Naive thymus-derived CD4-positive, alpha-beta T cell (primary cell): ENCODE measurements around the gene TTBK1. TPM values are rescaled to one million over a fixed set of nuclear protein-coding genes. Genes with fewer than 3 reads are reported as not detected.

Source experiments
- ATAC-seq: fragments of 150-1000 bp; cut with Tn5 transposase; 2 replicates; pipeline ENCODE4 v1.10.0; 2021; ENCODE audit warnings: mild to moderate bottlenecking, moderate library complexity
- CTCF ChIA-PET: fragments of 350-600 bp; sonication (Branson Sonifier 250); formaldehyde crosslinking; loops from one replicate; lab custom pipeline; 2021; ENCODE audit warnings: antibody characterized with exemption; lab: Charles Lee
- POLR2A ChIA-PET: fragments of 350-600 bp; sonication (Branson Sonifier 250); formaldehyde crosslinking; loops from one replicate; lab custom pipeline; 2021; ENCODE audit warnings: antibody characterized with exemption, inconsistent platforms; lab: Charles Lee
- DNase-seq, 9 donors: peaks; one replicate each; pipeline versions ENCODE4 v3.0.0 to v3.0.0-alpha.2; 2020 to 2022; ENCODE audit warnings: mixed read lengths in 1 of 9
- H3K27ac ChIP-seq: one replicate; pipeline ENCODE4 v1.7.0; 2013; ENCODE audit warnings: mild to moderate bottlenecking, low read depth, low read length, moderate library complexity
- H3K27me3 ChIP-seq, 2 donors: one replicate each; pipeline ENCODE4 v1.7.0; 2013; ENCODE audit warnings: low read length in 2 of 2, mild to moderate bottlenecking in 2 of 2, moderate library complexity in 2 of 2; ENCODE audit not compliant: control insufficient read depth in 2 of 2, insufficient read depth in 2 of 2
- H3K36me3 ChIP-seq, 3 experiments: 1 replicate in 2 of 3; 2 replicates in 1 of 3; pipeline ENCODE4 v1.7.0; 2013; ENCODE audit warnings: low read length in 3 of 3, mild to moderate bottlenecking in 3 of 3, moderate library complexity in 1 of 3; ENCODE audit not compliant: insufficient read depth in 3 of 3, control insufficient read depth in 2 of 3
- H3K4me1 ChIP-seq, 2 donors: one replicate each; pipeline ENCODE4 v1.7.0; 2013; ENCODE audit warnings: low read length in 2 of 2, mild to moderate bottlenecking in 2 of 2, moderate library complexity in 1 of 2; ENCODE audit not compliant: control insufficient read depth in 2 of 2, insufficient read depth in 2 of 2
- H3K4me3 ChIP-seq: 2 replicates; pipeline ENCODE4 v1.7.0; 2013; ENCODE audit warnings: mild to moderate bottlenecking, low read length
- H3K9me3 ChIP-seq, 3 experiments: 1 replicate in 2 of 3; 2 replicates in 1 of 3; pipeline ENCODE4 v1.7.0; 2013; ENCODE audit warnings: low read length in 3 of 3; ENCODE audit not compliant: control insufficient read depth in 2 of 3
- H3K27ac Mint-ChIP-seq, 9 donors: one replicate each; pipeline ENCODE4 v1.8.0; 2020 to 2022; ENCODE audit warnings: mixed read lengths in 9 of 9, mild to moderate bottlenecking in 8 of 9, moderate library complexity in 5 of 9, inconsistent platforms in 2 of 9
- H3K27me3 Mint-ChIP-seq, 5 donors: one replicate each; pipeline ENCODE4 v1.8.0; 2021 to 2022; ENCODE audit warnings: mixed read lengths in 5 of 5, mild to moderate bottlenecking in 1 of 5
- H3K36me3 Mint-ChIP-seq, 5 donors: one replicate each; pipeline ENCODE4 v1.8.0; 2020 to 2022; ENCODE audit warnings: mixed read lengths in 5 of 5, mild to moderate bottlenecking in 3 of 5, inconsistent platforms in 1 of 5
- H3K4me1 Mint-ChIP-seq, 7 donors: one replicate each; pipeline ENCODE4 v1.8.0; 2020 to 2022; ENCODE audit warnings: mixed read lengths in 7 of 7, mild to moderate bottlenecking in 3 of 7, inconsistent platforms in 1 of 7
- H3K4me3 Mint-ChIP-seq, 10 donors: one replicate each; pipeline ENCODE4 v1.8.0; 2020 to 2022; ENCODE audit warnings: mild to moderate bottlenecking in 10 of 10, mixed read lengths in 10 of 10, moderate library complexity in 6 of 10, inconsistent platforms in 2 of 10
- H3K9me3 Mint-ChIP-seq, 11 donors: one replicate each; pipeline ENCODE4 v1.8.0; 2020 to 2022; ENCODE audit warnings: mixed read lengths in 11 of 11, mild to moderate bottlenecking in 4 of 11, inconsistent platforms in 1 of 11, moderate library complexity in 1 of 11
- intact Hi-C, 2 donors: fragments of 100-400 bp; cut with micrococcal nuclease; formaldehyde crosslinking; loops; one replicate each; pipeline ENCODE4 v1.15.1; 2023
- polyA plus RNA-seq, 2 donors: library from polyadenylated mRNA; unstranded; fragments of 300-500 nt; fragmentation: Illumina TruSeq; gene quantifications; one replicate each; pipeline ENCODE4 v1.2.3, GENCODE V29; 2021
- total RNA-seq, 6 experiments: library from RNA in 5 of 6; stranded (reverse) in 5 of 6; gene quantifications; 1 replicate in 5 of 6; 2 replicates in 1 of 6; pipeline ENCODE4 v1.2.3 and lab custom pipeline; 2021 to 2026

TTBK1 gene
- total and polyA plus RNA-seq, 7 experiments from 2014 or later, result 0.05 to 0.29 TPM; not detected in 5

- CTCF ChIA-PET, result no interaction called here
- Histone ChIP-seq H3K4me3 (no peak overlapping the region), H3K36me3 (peaks cover 0 to 70% (median 0%) of the 10 kb centered on the region in 3 experiments), H3K4me1 (no peaks in the 10 kb centered on the region), H3K9me3 (no peaks in the 10 kb centered on the region), H3K27me3 (no peaks in the 10 kb centered on the region), H3K27ac (no peak overlapping the region)
- Mint-ChIP-seq H3K4me1 (peaks cover 0 to 6% (median 0%) of the 10 kb centered on the region in 7 donors), H3K9me3 (no peaks in the 10 kb centered on the region), H3K27ac (peak overlapping the region in 1 of 9 donors; percentile 21), H3K36me3 (peaks cover 13 to 60% (median 16%) of the 10 kb centered on the region in 5 donors), H3K4me3 (no peak overlapping the region), H3K27me3 (no peaks in the 10 kb centered on the region)
- DNase-seq (no peak), ATAC-seq (no peak)
- POLR2A ChIA-PET, result no interaction called here
- intact Hi-C loops, result no loop called here
Observed at GRCh38 chr6:43203029-43203717, 40.1 kb upstream of the TTBK1 start.

- Mint-ChIP-seq H3K27ac (peak overlapping the region in 1 of 9 donors; percentile 40), H3K4me1 (peaks cover 0 to 6% (median 0%) of the 10 kb centered on the region in 7 donors), H3K9me3 (no peaks in the 10 kb centered on the region), H3K27me3 (no peaks in the 10 kb centered on the region), H3K36me3 (peaks cover 13 to 60% (median 16%) of the 10 kb centered on the region in 5 donors), H3K4me3 (peak overlapping the region in 1 of 10 donors; percentile 7)
- no peaks in the 10 kb centered on the region for H3K9me3 ChIP-seq
- no peak for DNase-seq
- POLR2A ChIA-PET, result interaction anchor here (0.6 kb wide), 1 partner anchor 1509 kb away, joined by 3 read pairs; no protein-coding TSS in a partner anchor
- no peaks in the 10 kb centered on the region for H3K4me1 ChIP-seq
- no peak overlapping the region for H3K4me3 ChIP-seq
- CTCF ChIA-PET, result no interaction called here
- intact Hi-C loops, result no loop called here
- H3K36me3 ChIP-seq, result peaks cover 0 to 65% (median 0%) of the 10 kb centered on the region in 3 experiments
- H3K27ac ChIP-seq, result no peak overlapping the region
- no peaks in the 10 kb centered on the region for H3K27me3 ChIP-seq
- ATAC-seq, result no peak
Observed at GRCh38 chr6:43203718-43204095, 39.6 kb upstream of the TTBK1 start.

GRCh38 chr6:43204271-43205105 lies 38.8 kb upstream of the TTBK1 start:
- no peaks in the 10 kb centered on the region for H3K27me3 ChIP-seq
- ChIA-PET CTCF (interaction anchor here (0.9 kb wide), 1 partner anchor 8 kb away, joined by 3 read pairs; no protein-coding TSS in a partner anchor), POLR2A (interaction anchor here (0.6 kb wide), 1 partner anchor 1509 kb away, joined by 3 read pairs; no protein-coding TSS in a partner anchor)
- Mint-ChIP-seq H3K4me3 (no peak overlapping the region), H3K9me3 (no peaks in the 10 kb centered on the region), H3K4me1 (peaks cover 0 to 6% (median 0%) of the 10 kb centered on the region in 7 donors), H3K36me3 (peaks cover 13 to 57% (median 16%) of the 10 kb centered on the region in 5 donors), H3K27me3 (no peaks in the 10 kb centered on the region), H3K27ac (peak overlapping the region in 1 of 9 donors; percentile 40)
- intact Hi-C loops, result no loop called here
- no peaks in the 10 kb centered on the region for H3K4me1 ChIP-seq
- DNase-seq (no peak), ATAC-seq (no peak)
- H3K36me3 ChIP-seq, result peaks cover 0 to 60% (median 0%) of the 10 kb centered on the region in 3 experiments
- H3K27ac ChIP-seq, result no peak overlapping the region
- H3K4me3 ChIP-seq, result no peak overlapping the region
- no peaks in the 10 kb centered on the region for H3K9me3 ChIP-seq

GRCh38 chr6:43205849-43206248 lies 37.4 kb upstream of the TTBK1 start:
- intact Hi-C loops, result no loop called here
- Mint-ChIP-seq H3K4me3 (no peak overlapping the region), H3K4me1 (peaks cover 0 to 6% (median 0%) of the 10 kb centered on the region in 7 donors), H3K27me3 (no peaks in the 10 kb centered on the region), H3K27ac (no peak overlapping the region), H3K36me3 (peaks cover 9 to 48% (median 16%) of the 10 kb centered on the region in 5 donors), H3K9me3 (no peaks in the 10 kb centered on the region)
- no peak for ATAC-seq
- no peak overlapping the region for H3K27ac ChIP-seq
- ChIA-PET POLR2A (no interaction called here), CTCF (no interaction called here)
- no peaks in the 10 kb centered on the region for H3K27me3 ChIP-seq
- no peaks in the 10 kb centered on the region for H3K4me1 ChIP-seq
- no peak for DNase-seq
- H3K4me3 ChIP-seq, result no peak overlapping the region
- H3K36me3 ChIP-seq, result peaks cover 0 to 46% (median 0%) of the 10 kb centered on the region in 3 experiments
- no peaks in the 10 kb centered on the region for H3K9me3 ChIP-seq

- intact Hi-C loops, result no loop called here
- ATAC-seq, result no peak
- Mint-ChIP-seq H3K27ac (no peak overlapping the region), H3K4me3 (no peak overlapping the region), H3K36me3 (peaks cover 8 to 41% (median 13%) of the 10 kb centered on the region in 5 donors), H3K9me3 (no peaks in the 10 kb centered on the region), H3K27me3 (no peaks in the 10 kb centered on the region), H3K4me1 (peaks cover 0 to 6% (median 0%) of the 10 kb centered on the region in 7 donors)
- Histone ChIP-seq H3K4me3 (no peak overlapping the region), H3K27ac (no peak overlapping the region), H3K27me3 (no peaks in the 10 kb centered on the region), H3K9me3 (no peaks in the 10 kb centered on the region), H3K36me3 (peaks cover 0 to 43% (median 0%) of the 10 kb centered on the region in 3 experiments), H3K4me1 (no peaks in the 10 kb centered on the region)
- no peak for DNase-seq
- ChIA-PET POLR2A (interaction anchor here (0.9 kb wide), 1 partner anchor 17 kb away, joined by 3 read pairs; no protein-coding TSS in a partner anchor), CTCF (no interaction called here)
Observed at GRCh38 chr6:43207286-43207685, 36.0 kb upstream of the TTBK1 start.

GRCh38 chr6:43211955-43212354 lies 31.3 kb upstream of the TTBK1 start:
- H3K4me1 ChIP-seq, result no peaks in the 10 kb centered on the region
- CTCF ChIA-PET, result interaction anchor here (0.6 to 1.3 kb wide), 3 partner anchors 14 to 299 kb away, joined by 3 read pairs; no protein-coding TSS in a partner anchor
- H3K27ac ChIP-seq, result no peak overlapping the region
- intact Hi-C loops, result no loop called here
- Mint-ChIP-seq H3K4me3 (no peak overlapping the region), H3K36me3 (peaks cover 4 to 34% (median 18%) of the 10 kb centered on the region in 5 donors), H3K27me3 (no peaks in the 10 kb centered on the region), H3K4me1 (peaks cover 0 to 3% (median 0%) of the 10 kb centered on the region in 7 donors), H3K9me3 (no peaks in the 10 kb centered on the region), H3K27ac (peak overlapping the region in 1 of 9 donors; percentile 45)
- H3K27me3 ChIP-seq, result no peaks in the 10 kb centered on the region
- peaks cover 0 to 36% (median 6%) of the 10 kb centered on the region in 3 experiments for H3K36me3 ChIP-seq
- POLR2A ChIA-PET, result no interaction called here
- H3K9me3 ChIP-seq, result no peaks in the 10 kb centered on the region
- no peak for DNase-seq
- no peak overlapping the region for H3K4me3 ChIP-seq
- ATAC-seq, result no peak
